Measurements from ENCODE around the gene MORN1. TPM values are rescaled to one million over a fixed set of nuclear protein-coding genes. Genes with fewer than 3 reads are reported as not detected.

MORN1 gene
- total and polyA plus RNA-seq, 2 donors (not counting 3 experiments of a cell fraction or from before 2014, with no cell fraction given) = 4.3 to 6.4 TPM

- ChIA-PET CTCF (interaction anchor here (1.3 kb wide), 1 partner anchor 29 kb away, joined by 4 read pairs; no protein-coding TSS in a partner anchor), POLR2A (no interaction called here)
- Histone ChIP-seq H3K9ac (replicated peaks; ENCODE audit: extremely low read depth, insufficient read depth, low read length) (no peak overlapping the region), H3K4me3 (replicated peaks in 1 of 3; ENCODE audit: insufficient read depth in 1 of 3, low read depth in 1 of 3, low read length in 3 of 3) (no peak overlapping the region), H3K4me2 (ENCODE audit: insufficient read depth, low read length) (no peak overlapping the region), H3K4me1 (ENCODE audit: control insufficient read depth, extremely low read depth, insufficient read depth, low read length) (no peaks in the 10 kb centered on the region), H3K27ac (ENCODE audit: insufficient read depth, low read depth, low read length) (no peak overlapping the region), H3K36me3 (ENCODE audit: control insufficient read depth in 2 of 2, extremely low read depth in 1 of 2, insufficient read depth in 2 of 2, low read length in 2 of 2) (no peaks in the 10 kb centered on the region), H3K9me1 (replicated peaks; ENCODE audit: control insufficient read depth, extremely low read depth, insufficient read depth, low read length) (no peaks in the 10 kb centered on the region), H4K20me1 (replicated peaks; ENCODE audit: control insufficient read depth, extremely low read depth, insufficient read depth, low read length) (no peaks in the 10 kb centered on the region), H3K9me3 (replicated peaks; ENCODE audit: control insufficient read depth, insufficient read depth, low read length) (no peaks in the 10 kb centered on the region), H3K27me3 (ENCODE audit: control insufficient read depth in 2 of 2, insufficient read depth in 2 of 2, low read length in 2 of 2) (no peaks in the 10 kb centered on the region), H3K79me2 (ENCODE audit: control insufficient read depth, insufficient read depth, low read length) (no peaks in the 10 kb centered on the region), H2AFZ (ENCODE audit: low read depth, low read length) (no peak overlapping the region)
- no TSS peak for BruUV-seq (replicated peaks)
- DNase-seq (ENCODE audit: low read depth, low spot score) (no peak), FAIRE-seq (no peak)
- dilution Hi-C loops (cut with MboI; ENCODE audit: extremely low pct_ligation_motif_present, low sequenced_read_pairs) (no loop called here), intact Hi-C loops (cut with micrococcal nuclease) (no loop called here)
- no peak for TF ChIP-seq POLR2A (IDR thresholded peaks at IDR 0.05; ENCODE audit: low read depth, low read length)
- TF ChIP-seq POLR2AphosphoS5 (IDR thresholded peaks at IDR 0.05; ENCODE audit: insufficient read depth, low read depth, low read length) = no peak
- TF ChIP-seq MYC (IDR thresholded peaks at IDR 0.05; ENCODE audit: low read depth, low read length) = no peak
- TF ChIP-seq, protein P1, sequence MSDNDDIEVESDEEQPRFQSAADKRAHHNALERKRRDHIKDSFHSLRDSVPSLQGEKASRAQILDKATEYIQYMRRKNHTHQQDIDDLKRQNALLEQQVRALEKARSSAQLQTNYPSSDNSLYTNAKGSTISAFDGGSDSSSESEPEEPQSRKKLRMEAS (IDR thresholded peaks at IDR 0.05; ENCODE audit: insufficient read depth, insufficient read length) = no peak
- no peak for TF ChIP-seq CTCF (IDR thresholded peaks at IDR 0.05; ENCODE audit: extremely low read depth in 1 of 2, insufficient read depth in 1 of 2, low read depth in 1 of 2, low read length in 2 of 2)
- TF ChIP-seq EZH2 (IDR thresholded peaks at IDR 0.05; ENCODE audit: borderline replicate concordance, low read depth, low read length, severe bottlenecking) = no peak
- TF ChIP-seq JUN (IDR thresholded peaks at IDR 0.05; ENCODE audit: borderline replicate concordance, insufficient read depth, insufficient read length, low read depth) = no peak
- TF ChIP-seq FOS (IDR thresholded peaks at IDR 0.05; ENCODE audit: borderline replicate concordance, insufficient read depth, low read length) = no peak
- TF ChIP-seq GATA2 (IDR thresholded peaks at IDR 0.05; ENCODE audit: insufficient read depth, insufficient read length, low read depth, low read length) = no peak
Observed at GRCh38 chr1:2344121-2344681, 47.2 kb downstream of the MORN1 start.
